HepG2 (cell line): ENCODE results near the gene SGCE. TPM values are rescaled to one million over a fixed set of nuclear protein-coding genes. Genes with fewer than 3 reads are reported as not detected.
A peak's percentile ranks its signal among the peaks of the same experiment; 100 is the strongest.

Source experiments
- CBFB ChIP-seq: sonication (generic); formaldehyde crosslinking; IDR thresholded peaks from 2 replicates; pipeline ENCODE4 v1.4.0; 2020; ENCODE audit warnings: missing genetic modification reagents
- CBX5 ChIP-seq: sonication (generic); formaldehyde crosslinking; IDR thresholded peaks from 2 replicates; pipeline ENCODE4 v1.4.0; 2020; ENCODE audit warnings: missing genetic modification reagents, borderline replicate concordance
- EHMT2 ChIP-seq: fragments of 200-600 bp; sonication (generic); IDR thresholded peaks from 2 replicates; pipeline ENCODE4 v1.7.0; 2017; ENCODE audit warnings: antibody characterized with exemption, low read depth, low read length, borderline replicate concordance
- FOXO1 ChIP-seq: sonication (generic); formaldehyde crosslinking; IDR thresholded peaks from 2 replicates; pipeline ENCODE4 v1.4.0; 2020; ENCODE audit warnings: missing genetic modification reagents
- HMGXB4 ChIP-seq, 2 experiments: sonication (generic) in 1 of 2; formaldehyde crosslinking in 1 of 2; IDR thresholded peaks; 2 replicates each; pipeline versions ENCODE4 v1.4.0 to v1.6.1; 2018 to 2020; ENCODE audit warnings: missing genetic modification reagents in 2 of 2, borderline replicate concordance in 1 of 2, low read depth in 1 of 2, mild to moderate bottlenecking in 1 of 2, missing biosample characterization in 1 of 2
- HNF1B ChIP-seq: sonication (generic); formaldehyde crosslinking; IDR thresholded peaks from 2 replicates; pipeline ENCODE4 v1.5.1; 2020; ENCODE audit warnings: mild to moderate bottlenecking, moderate library complexity, missing genetic modification reagents
- KMT2B ChIP-seq: IDR thresholded peaks from 2 replicates; pipeline ENCODE4 v1.6.1; 2016; ENCODE audit warnings: missing genetic modification reagents, missing compliant biosample characterization
- PAXIP1 ChIP-seq: sonication (generic); formaldehyde crosslinking; conservative IDR thresholded peaks from 2 replicates; pipeline ENCODE4 v1.4.0; 2020; ENCODE audit warnings: mild to moderate bottlenecking, missing genetic modification reagents, moderate library complexity
- PHF21A ChIP-seq: sonication (generic); formaldehyde crosslinking; IDR thresholded peaks from 2 replicates; pipeline ENCODE4 v1.5.0; 2020; ENCODE audit warnings: mild to moderate bottlenecking, missing genetic modification reagents
- ZNF251 ChIP-seq: sonication (generic); formaldehyde crosslinking; IDR thresholded peaks from 2 replicates; pipeline ENCODE4 v1.9.0; 2021; ENCODE audit warnings: mild to moderate bottlenecking, missing genetic modification reagents
- ZNF317 ChIP-seq: sonication (generic); formaldehyde crosslinking; IDR thresholded peaks from 2 replicates; pipeline ENCODE4 v1.5.0; 2020; ENCODE audit warnings: mild to moderate bottlenecking, missing genetic modification reagents
- ZNF704 ChIP-seq: sonication (generic); formaldehyde crosslinking; IDR thresholded peaks from 2 replicates; pipeline ENCODE4 v1.8.1; 2023; ENCODE audit warnings: mild to moderate bottlenecking, inconsistent platforms, moderate library complexity, missing genetic modification reagents, borderline replicate concordance
- ZNF710 ChIP-seq: sonication (generic); formaldehyde crosslinking; IDR thresholded peaks from 2 replicates; pipeline ENCODE4 v1.5.0; 2020; ENCODE audit warnings: mild to moderate bottlenecking, missing genetic modification reagents, borderline replicate concordance
- ZNF740 ChIP-seq: sonication (generic); formaldehyde crosslinking; IDR thresholded peaks from 2 replicates; pipeline ENCODE4 v1.4.0; 2020; ENCODE audit warnings: missing genetic modification reagents
- polyA plus RNA-seq, 8 experiments: library from polyadenylated mRNA; depleted of rRNA in 3 of 8; stranded (reverse) in 7 of 8; unstranded in 1 of 8; fragments of >200 nt; fragmentation: Illumina TruSeq in 4 of 8; extraction: Trizol in 4 of 8; gene quantifications; 2 replicates each; pipeline versions ENCODE4 v1.2.1 to v1.2.3, GENCODE V29; 2011 to 2016; ENCODE audit warnings: low read depth in 4 of 8, missing spikeins in 1 of 8, mixed read lengths in 1 of 8; ENCODE audit not compliant: insufficient read depth in 1 of 8
- total RNA-seq, 5 experiments: library from RNA; depleted of rRNA; stranded (reverse); fragments of >200 nt; fragmentation: Illumina TruSeq; extraction: Trizol; gene quantifications; 2 replicates each; pipeline ENCODE4 v1.2.3, GENCODE V29; 2016; ENCODE audit warnings: low read depth in 1 of 5

SGCE gene
- total and polyA plus RNA-seq, 2 of the 13 experiments (the other 11 are each of a cell fraction or from before 2014, with no cell fraction given), result 52.3 to 71.1 TPM

GRCh38 chr7:94657771-94658693 lies 2.1 kb upstream of the SGCE start (continued):
- TF ChIP-seq ZNF251, result no peak
- TF ChIP-seq HMGXB4 (CRISPR knock-in tag; IDR thresholded peaks at IDR 0.05; ENCODE audit: borderline replicate concordance in 1 of 2, low read depth in 1 of 2), result no peak
- TF ChIP-seq ZNF317, result no peak
- 0 out of 2 replicates have a peak, but pooled peaks have one; percentile 5 for TF ChIP-seq ZNF740 (CRISPR knock-in tag)
- no peak for TF ChIP-seq FOXO1 (CRISPR knock-in tag)
- no peak for TF ChIP-seq ZNF704 (CRISPR knock-in tag)
- no peak for TF ChIP-seq PHF21A (CRISPR knock-in tag)
- TF ChIP-seq CBX5 (CRISPR knock-in tag), result no peak
- TF ChIP-seq ZNF710 (CRISPR knock-in tag), result no peak
- TF ChIP-seq EHMT2, result no peak
- TF ChIP-seq PAXIP1 (CRISPR knock-in tag), result peak; percentile 12; the same call in 1 of the 2 replicates
- TF ChIP-seq HNF1B (CRISPR knock-in tag), result no peak
- TF ChIP-seq KMT2B (CRISPR knock-in tag), result no peak
- no peak for TF ChIP-seq CBFB (CRISPR knock-in tag)
